Transverse colon (tissue), 4 donors: ENCODE measurements around the gene ZNF678. TPM values are rescaled to one million over a fixed set of nuclear protein-coding genes. Genes with fewer than 3 reads are reported as not detected.
"Not testable (repeated sequence)": the region's sequence is repeated elsewhere in the genome, so short reads cannot be mapped to it uniquely, and the experiment has no call there.

Source experiments
- DNase-seq: peaks from one replicate; pipeline ENCODE4 v3.0.0-alpha.2; 2019
- H3K27ac ChIP-seq, 4 donors: fragments of 200-600 bp; sonication (generic); 2 replicates each; pipeline ENCODE4 v1.5.1; 2016 to 2018; ENCODE audit warnings: inconsistent platforms in 4 of 4
- H3K27me3 ChIP-seq: fragments of 200-600 bp; sonication (generic); 2 replicates; pipeline ENCODE4 v1.5.1; 2017; ENCODE audit warnings: inconsistent platforms
- H3K36me3 ChIP-seq, 4 donors: fragments of 200-600 bp; sonication (generic); 2 replicates each; pipeline ENCODE4 v1.5.1; 2017 to 2019; ENCODE audit warnings: inconsistent platforms in 4 of 4
- H3K4me1 ChIP-seq, 4 donors: fragments of 200-600 bp; sonication (generic); 2 replicates each; pipeline ENCODE4 v1.5.1; 2017 to 2020; ENCODE audit warnings: inconsistent platforms in 4 of 4
- H3K4me3 ChIP-seq, 4 donors: fragments of 200-600 bp; sonication (generic); 1 replicate in 1 of 4; 2 replicates in 3 of 4; pipeline versions ENCODE4 v1.5.1 to v1.6.1; 2017 to 2019; ENCODE audit warnings: inconsistent platforms in 4 of 4
- H3K9me3 ChIP-seq, 2 donors: fragments of 200-600 bp; sonication (generic); 2 replicates each; pipeline ENCODE4 v1.5.1; 2017 to 2019; ENCODE audit warnings: inconsistent platforms in 2 of 2
- EP300 ChIP-seq: sonication (generic); formaldehyde crosslinking; IDR thresholded peaks from one replicate; pipeline ENCODE4 v1.6.1; 2017; ENCODE audit warnings: antibody characterized with exemption, low read depth
- POLR2A ChIP-seq: fragments of 450-650 bp; IDR thresholded peaks from one replicate; pipeline ENCODE4 v1.6.1; 2016; ENCODE audit warnings: antibody characterized with exemption, mild to moderate bottlenecking, moderate library complexity
- POLR2AphosphoS5 ChIP-seq, 3 donors: sonication (generic); formaldehyde crosslinking; IDR thresholded peaks; one replicate each; pipeline ENCODE4 v1.6.1; 2016; ENCODE audit warnings: antibody characterized with exemption in 3 of 3
- WGBS, 2 donors: methylation state at CpG; one replicate each; pipeline ENCODE4 v1.1.5; 2018; ENCODE audit warnings: low coverage in 1 of 2; 5-methylcytosine and 5-hydroxymethylcytosine counted together
- in situ Hi-C, 4 donors: fragments of 200-750 bp; cut with MboI; loops; one replicate each; pipeline versions ENCODE4 v1.15.0 to v1.15.1; 2017; ENCODE audit warnings: low sequenced_read_pairs in 3 of 4, low pct_ligation_motif_present in 1 of 4, low pct_unique_long_range_greater_than_20kb in 1 of 4
- intact Hi-C: fragments of 100-400 bp; cut with DNase I; formaldehyde crosslinking; loops from one replicate; pipeline ENCODE4 v1.15.1; 2023; ENCODE audit warnings: low total_unique reads
- total RNA-seq, 4 donors: library from RNA; depleted of rRNA; stranded (reverse); fragments of >200 nt; gene quantifications; one replicate each; pipeline ENCODE4 v1.1.0, GENCODE V29; 2016
- TF ChIP-seq, protein P1 (sequence below), 5 experiments: fragments of 200-600 bp in 3 of 5; fragments of 450-650 bp in 2 of 5; sonication (generic) in 3 of 5; IDR thresholded peaks; 1 replicate in 2 of 5; 2 replicates in 3 of 5; pipeline ENCODE4 v1.5.1; 2016 to 2017; ENCODE audit warnings: antibody characterized with exemption in 5 of 5, inconsistent platforms in 3 of 5, mild to moderate bottlenecking in 2 of 5, moderate library complexity in 1 of 5

Gene ZNF678
- total RNA-seq, 4 donors from 2014 or later, result 5.2 to 80.2 (median 14.7) TPM

DNA sequence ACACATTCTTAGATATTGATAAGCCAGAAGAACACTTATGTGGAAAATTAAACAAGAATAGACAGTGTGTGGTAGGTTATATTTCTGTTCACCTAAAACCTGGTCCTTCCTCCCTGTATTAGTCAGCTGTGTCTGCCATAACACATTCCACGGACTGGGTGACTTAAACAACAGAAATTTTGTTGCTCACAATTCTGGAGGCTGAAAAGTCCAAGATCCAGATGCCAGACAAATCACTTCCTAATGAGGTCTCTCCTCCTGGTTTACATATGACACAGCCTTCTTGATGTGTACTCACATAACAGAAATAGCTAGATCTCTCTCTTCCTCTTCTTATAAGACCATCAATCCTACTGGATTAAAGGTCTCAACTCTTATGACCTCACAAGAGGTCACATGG is 146.1 kb downstream of the ZNF678 start:
- 60 to 63% methylated on average over 1 of the region's 1 CpG for WGBS, 2 donors
- intact Hi-C loops, result no loop called here
- no peak for DNase-seq
- in situ Hi-C loops, result no loop called here
- H3K9me3 ChIP-seq, result peaks cover 1 to 7% of the 10 kb centered on the region in 2 donors
- H3K27ac ChIP-seq, result no peak overlapping the region
- TF ChIP-seq, protein P1, sequence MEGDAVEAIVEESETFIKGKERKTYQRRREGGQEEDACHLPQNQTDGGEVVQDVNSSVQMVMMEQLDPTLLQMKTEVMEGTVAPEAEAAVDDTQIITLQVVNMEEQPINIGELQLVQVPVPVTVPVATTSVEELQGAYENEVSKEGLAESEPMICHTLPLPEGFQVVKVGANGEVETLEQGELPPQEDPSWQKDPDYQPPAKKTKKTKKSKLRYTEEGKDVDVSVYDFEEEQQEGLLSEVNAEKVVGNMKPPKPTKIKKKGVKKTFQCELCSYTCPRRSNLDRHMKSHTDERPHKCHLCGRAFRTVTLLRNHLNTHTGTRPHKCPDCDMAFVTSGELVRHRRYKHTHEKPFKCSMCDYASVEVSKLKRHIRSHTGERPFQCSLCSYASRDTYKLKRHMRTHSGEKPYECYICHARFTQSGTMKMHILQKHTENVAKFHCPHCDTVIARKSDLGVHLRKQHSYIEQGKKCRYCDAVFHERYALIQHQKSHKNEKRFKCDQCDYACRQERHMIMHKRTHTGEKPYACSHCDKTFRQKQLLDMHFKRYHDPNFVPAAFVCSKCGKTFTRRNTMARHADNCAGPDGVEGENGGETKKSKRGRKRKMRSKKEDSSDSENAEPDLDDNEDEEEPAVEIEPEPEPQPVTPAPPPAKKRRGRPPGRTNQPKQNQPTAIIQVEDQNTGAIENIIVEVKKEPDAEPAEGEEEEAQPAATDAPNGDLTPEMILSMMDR (IDR thresholded peaks at IDR 0.05), result no peak
- TF ChIP-seq EP300 (no peak), POLR2AphosphoS5 (IDR thresholded peaks at IDR 0.05) (no peak), POLR2A (no peak)
- no peak overlapping the region for H3K4me3 ChIP-seq
- no peaks in the 10 kb centered on the region for H3K27me3 ChIP-seq
- H3K4me1 ChIP-seq, result no peaks in the 10 kb centered on the region
- no peaks in the 10 kb centered on the region for H3K36me3 ChIP-seq

DNA sequence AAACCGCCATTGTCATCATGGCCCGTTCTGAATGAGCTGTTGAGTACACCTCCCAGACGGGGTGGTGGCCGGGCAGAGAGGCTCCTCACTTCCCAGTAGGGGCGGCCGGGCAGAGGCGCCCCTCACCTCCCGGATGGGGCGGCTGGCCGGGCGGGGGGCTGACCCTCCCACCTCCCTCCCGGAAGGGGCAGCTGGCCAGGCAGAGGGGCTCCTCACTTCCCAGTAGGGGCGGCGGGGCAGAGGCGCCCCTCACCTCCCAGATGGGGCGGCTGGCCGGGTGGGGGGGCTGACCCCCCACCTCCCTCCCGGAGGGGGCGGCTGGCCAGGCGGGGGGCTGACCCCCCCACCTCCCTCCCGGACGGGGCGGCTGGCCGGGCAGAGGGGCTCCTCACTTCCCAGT is 147.1 kb downstream of the ZNF678 start:
- intact Hi-C loops, in situ Hi-C loops, H3K4me3 ChIP-seq, H3K36me3 ChIP-seq, H3K4me1 ChIP-seq, H3K27me3 ChIP-seq, DNase-seq, H3K9me3 ChIP-seq, H3K27ac ChIP-seq: not testable (repeated sequence)
- 97% methylated on average over 6 of the region's 24 CpGs; no CpG with 5 or more reads in 1 of the 2 donors for WGBS, 2 donors

DNA sequence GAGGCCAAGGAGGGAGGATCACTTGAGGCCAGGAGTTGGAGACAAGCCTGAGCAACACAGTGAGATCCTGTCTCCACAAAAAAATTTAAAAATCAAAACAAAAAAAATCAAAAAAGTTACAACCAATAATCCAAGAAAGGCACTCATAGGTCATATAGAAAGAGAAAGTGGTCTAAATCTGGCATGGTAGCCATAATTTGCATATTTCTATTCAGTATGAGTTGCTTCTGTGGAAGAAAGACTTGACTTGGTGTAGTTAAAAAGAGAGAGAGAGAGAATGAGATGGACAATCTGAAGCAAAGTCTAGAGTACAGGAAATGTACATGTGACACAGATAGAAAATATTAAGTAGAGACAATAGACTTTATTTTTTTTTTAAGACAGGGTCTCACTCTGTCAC is 149.3 kb downstream of the ZNF678 start:
- no peaks in the 10 kb centered on the region for H3K4me1 ChIP-seq
- no peaks in the 10 kb centered on the region for H3K27me3 ChIP-seq
- intact Hi-C loops, result no loop called here
- H3K36me3 ChIP-seq, result no peaks in the 10 kb centered on the region
- in situ Hi-C loops, result no loop called here
- no peak overlapping the region for H3K27ac ChIP-seq
- TF ChIP-seq, protein P1 (IDR thresholded peaks at IDR 0.05), result no peak
- no peak for TF ChIP-seq EP300
- no peak for TF ChIP-seq POLR2AphosphoS5 (IDR thresholded peaks at IDR 0.05)
- TF ChIP-seq POLR2A, result no peak
- H3K9me3 ChIP-seq, result peaks cover 9 to 10% of the 10 kb centered on the region in 2 donors
- H3K4me3 ChIP-seq, result no peak overlapping the region
- DNase-seq, result no peak

DNA sequence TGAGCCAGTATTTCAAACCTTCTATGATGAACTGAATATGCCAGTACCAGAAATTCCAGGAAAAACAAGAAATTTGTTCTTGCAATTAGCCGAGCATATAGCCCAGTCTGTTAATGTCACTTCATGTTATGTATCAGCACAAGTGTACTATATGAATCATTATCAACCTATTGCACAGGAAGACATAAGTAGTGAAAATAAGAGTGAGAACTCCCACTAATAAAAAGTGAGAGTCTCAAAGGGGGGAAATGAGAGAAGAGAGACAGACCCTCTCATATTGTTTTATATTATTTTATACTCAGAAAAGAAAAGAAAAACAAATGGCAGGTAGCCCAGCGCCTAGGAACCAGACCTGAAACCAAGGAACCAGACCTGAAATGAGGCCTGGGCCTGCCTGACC is 155.6 kb downstream of the ZNF678 start:
- WGBS, 2 donors, result 53 to 80% methylated on average over 2 of the region's 2 CpGs
- intact Hi-C loops, result no loop called here

DNA sequence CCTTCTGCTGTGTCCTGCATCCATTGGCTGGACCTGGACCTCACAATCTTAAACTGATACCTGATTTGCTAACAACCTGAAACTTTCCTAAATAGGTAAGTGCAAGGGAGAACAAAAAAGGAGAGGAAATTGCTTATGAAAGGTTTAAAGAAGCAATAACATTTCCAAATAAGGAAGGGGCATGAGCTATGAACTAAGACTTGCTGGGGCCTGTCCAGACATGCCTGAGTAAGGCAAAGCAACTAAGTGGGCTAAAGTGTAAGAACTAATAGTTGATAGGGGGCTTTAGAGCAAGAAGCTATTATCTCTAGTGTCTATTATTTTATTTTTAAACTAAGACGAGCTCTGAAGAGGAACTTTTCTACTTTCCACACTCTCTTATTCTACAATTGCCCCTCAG is 160.1 kb downstream of the ZNF678 start:
- no peaks in the 10 kb centered on the region for H3K27me3 ChIP-seq
- intact Hi-C loops, result no loop called here
- H3K36me3 ChIP-seq, result no peaks in the 10 kb centered on the region
- no peak overlapping the region for H3K27ac ChIP-seq
- TF ChIP-seq, protein P1 (IDR thresholded peaks at IDR 0.05), result no peak
- no peak for TF ChIP-seq POLR2A
- TF ChIP-seq EP300, result no peak
- TF ChIP-seq POLR2AphosphoS5 (IDR thresholded peaks at IDR 0.05), result no peak
- peaks cover 13 to 31% of the 10 kb centered on the region in 2 donors for H3K9me3 ChIP-seq
- H3K4me1 ChIP-seq, result peaks cover 6 to 8% (median 7%) of the 10 kb centered on the region in 4 donors
- no peak for DNase-seq
- in situ Hi-C loops, result no loop called here
- WGBS, 2 donors, result 64 to 78% methylated on average over 1 of the region's 1 CpG
- no peak overlapping the region for H3K4me3 ChIP-seq

More for the DNA sequence above, 155.6 kb downstream of the ZNF678 start:
- Histone ChIP-seq H3K4me1 (no peaks in the 10 kb centered on the region), H3K4me3 (no peak overlapping the region), H3K36me3 (no peaks in the 10 kb centered on the region), H3K9me3 (peaks cover 25 to 34% of the 10 kb centered on the region in 2 donors), H3K27ac (no peak overlapping the region), H3K27me3 (no peaks in the 10 kb centered on the region)
- in situ Hi-C loops, result no loop called here
- DNase-seq, result no peak
- TF ChIP-seq, protein P1 (IDR thresholded peaks at IDR 0.05), result no peak
- TF ChIP-seq POLR2AphosphoS5 (IDR thresholded peaks at IDR 0.05), result no peak
- no peak for TF ChIP-seq EP300
- TF ChIP-seq POLR2A, result no peak
